ENCODE measurements around the gene SPRED2. TPM values are rescaled to one million over a fixed set of nuclear protein-coding genes. Genes with fewer than 3 reads are reported as not detected.

Gene SPRED2
- total RNA-seq, 4 donors from 2014 or later = 12.5 to 21.2 (median 13.8) TPM

- no peak for ATAC-seq
- Histone ChIP-seq H3K9me3 (no peaks in the 10 kb centered on the region), H3K27me3 (no peaks in the 10 kb centered on the region), H3K4me3 (no peak overlapping the region), H3K36me3 (peaks cover 0 to 75% of the 10 kb centered on the region in 2 donors), H3K4me1 (peaks cover 0 to 3% (median 0%) of the 10 kb centered on the region in 3 donors), H3K27ac (no peak overlapping the region)
- TF ChIP-seq POLR2A (IDR thresholded peaks at IDR 0.05) = no peak
- TF ChIP-seq CTCF (IDR thresholded peaks at IDR 0.05) = no peak
- no peak for TF ChIP-seq POLR2AphosphoS5 (IDR thresholded peaks at IDR 0.05)
- no peak for TF ChIP-seq EP300 (IDR thresholded peaks at IDR 0.05)
- WGBS, 2 donors (ENCODE audit: low coverage in 1 of 2) = 72 to 83% methylated on average over 3 of the region's 3 CpGs
Measured at GRCh38 chr2:65261676-65262075, 170.7 kb downstream of the SPRED2 start.

Other genes starting within 250 kb of the SPRED2 start
- gene ACTR2, start 204.8 kb downstream of the SPRED2 start, total RNA-seq = 100 to 1,000 TPM in 3 of 4 donors, 10 to 100 TPM in 1; 90.3 to 126 (median 109) TPM